ENCODE measurements around the gene STS.
"Not testable (repeated sequence)": the region's sequence is repeated elsewhere in the genome, so short reads cannot be mapped to it uniquely, and the experiment has no call there.

STS gene

DNA sequence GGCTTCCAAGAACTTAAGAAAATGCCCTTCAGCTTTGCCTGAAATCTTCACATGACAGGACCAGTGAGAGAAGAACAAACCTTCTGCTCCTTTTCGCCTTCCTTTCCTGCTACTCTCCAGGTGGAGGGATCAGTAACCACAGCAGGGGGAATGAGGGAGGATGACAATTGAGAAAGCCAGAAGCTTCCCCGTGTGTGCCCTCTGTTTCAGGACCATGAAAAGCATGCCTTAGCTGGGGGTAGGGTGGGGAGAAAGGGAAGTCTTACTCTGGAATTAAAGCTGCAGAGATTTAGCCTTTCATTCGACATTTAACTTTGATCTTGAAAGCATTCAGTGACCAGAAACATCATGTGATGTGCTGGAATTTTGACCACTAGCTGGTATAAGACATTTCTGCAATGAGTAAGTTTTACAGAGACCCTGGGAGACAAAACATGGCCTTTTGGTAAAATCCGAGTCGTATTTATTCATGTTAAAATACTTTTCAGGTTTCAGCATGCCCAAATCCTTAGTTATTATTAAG, 11.0 kb downstream of the STS start:
- no peak overlapping the region for H3K4me3 ChIP-seq (ENCODE audit: low read depth in 1 of 2, low read length in 2 of 2)
- H3K4me1 ChIP-seq (ENCODE audit: insufficient read depth, low read length), result no peaks in the 10 kb centered on the region
- no peaks in the 10 kb centered on the region for H3K36me3 ChIP-seq (ENCODE audit: insufficient read depth, low read length)
- no peaks in the 10 kb centered on the region for H3K9me3 ChIP-seq (ENCODE audit: low read length)
- H3K27ac ChIP-seq (ENCODE audit: low read depth, low read length), result no peak overlapping the region
- no peaks in the 10 kb centered on the region for H3K27me3 ChIP-seq (ENCODE audit: control insufficient read depth in 1 of 2, insufficient read depth in 2 of 2, low read length in 2 of 2)
- no peak overlapping the region for H3K9ac ChIP-seq (ENCODE audit: low read length)

DNA sequence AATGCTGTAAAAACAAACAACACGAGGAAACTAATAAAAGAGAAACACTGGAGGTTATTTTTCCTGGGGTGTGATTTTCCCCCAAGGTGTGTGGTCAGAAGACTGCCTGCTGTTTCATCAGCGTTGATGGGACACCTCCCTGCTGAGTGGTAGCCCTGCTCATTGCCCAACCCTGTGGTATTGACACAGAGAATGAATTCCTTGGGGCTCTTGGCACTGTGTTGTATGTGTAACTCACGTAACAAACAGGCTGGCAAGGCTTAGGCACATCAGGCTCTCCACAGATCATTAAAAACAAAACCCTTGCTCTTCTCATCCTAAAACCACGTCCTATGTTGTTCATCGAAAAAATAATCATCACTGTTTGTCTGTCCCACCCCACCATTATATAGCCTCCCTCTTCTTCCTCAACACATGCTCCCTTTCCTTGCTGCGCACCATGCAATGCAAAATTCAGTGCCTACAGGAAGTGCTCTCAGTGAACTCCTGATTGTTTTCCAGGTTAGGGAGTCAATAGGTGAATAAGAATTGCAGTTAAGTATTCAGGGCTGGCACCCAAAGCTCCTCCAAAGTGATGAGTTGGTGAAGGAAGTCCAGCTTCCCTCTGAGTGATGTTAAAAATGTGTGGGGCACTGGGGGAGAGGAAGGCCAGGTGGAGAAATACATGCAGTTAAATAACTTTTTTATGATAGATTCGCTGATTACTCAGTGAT, 11.8 kb downstream of the STS start:
- Histone ChIP-seq H3K27me3 (ENCODE audit: control insufficient read depth in 1 of 2, insufficient read depth in 2 of 2, low read length in 2 of 2) (no peaks in the 10 kb centered on the region), H3K9me3 (ENCODE audit: low read length) (no peaks in the 10 kb centered on the region), H3K4me1 (ENCODE audit: insufficient read depth, low read length) (no peaks in the 10 kb centered on the region), H3K36me3 (ENCODE audit: insufficient read depth, low read length) (no peaks in the 10 kb centered on the region), H3K4me3 (ENCODE audit: low read depth in 1 of 2, low read length in 2 of 2) (no peak overlapping the region), H3K27ac (ENCODE audit: low read depth, low read length) (no peak overlapping the region), H3K9ac (ENCODE audit: low read length) (no peak overlapping the region)

DNA sequence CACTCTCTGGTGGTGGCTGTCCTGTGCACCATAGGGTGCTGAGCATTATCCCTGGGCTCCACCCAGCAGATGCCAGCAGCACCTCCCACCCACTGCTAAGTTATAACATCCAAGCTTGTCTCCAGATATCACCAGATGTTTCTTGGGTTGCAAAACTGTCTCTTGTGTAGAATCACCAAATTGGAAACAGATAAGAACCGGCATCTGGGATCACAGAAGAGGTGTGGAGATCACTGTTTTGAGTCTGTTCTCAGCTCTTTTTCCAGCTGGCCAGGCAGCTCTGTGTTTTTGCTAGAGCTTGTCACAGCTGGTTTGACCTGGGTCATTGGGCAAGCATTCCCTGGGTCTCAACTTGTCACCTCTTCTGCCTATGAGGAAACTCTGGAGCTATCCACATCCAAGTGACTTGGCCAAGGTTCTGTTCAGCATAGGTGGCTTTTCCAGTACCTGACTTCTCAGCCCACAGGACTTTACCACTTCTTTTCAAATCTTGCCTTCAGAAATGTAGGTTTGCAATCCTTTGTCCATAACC, 15.7 kb downstream of the STS start:
- no peaks in the 10 kb centered on the region for H3K36me3 ChIP-seq (ENCODE audit: insufficient read depth, low read length)

DNA sequence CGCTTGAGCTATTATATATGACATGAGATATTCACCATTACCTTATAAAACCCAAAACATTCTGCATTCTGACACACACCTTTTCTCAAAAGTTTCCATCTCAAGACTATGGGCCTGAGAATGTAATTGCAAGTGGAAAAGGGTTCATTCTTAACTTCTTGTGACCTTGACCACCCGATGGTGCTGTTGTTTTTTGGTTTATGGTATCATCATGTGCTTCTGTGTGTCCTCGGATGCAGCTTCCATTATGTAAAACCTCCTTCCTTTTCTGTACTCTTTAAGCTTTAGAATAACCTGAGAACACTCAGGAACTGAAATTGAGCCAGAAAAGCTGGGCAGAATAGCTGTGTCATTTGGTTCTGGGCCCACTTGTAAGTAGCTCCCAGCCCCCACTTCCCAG, 16.7 kb downstream of the STS start:
- Histone ChIP-seq H3K36me3 (ENCODE audit: insufficient read depth, low read length) (no peaks in the 10 kb centered on the region), H3K9ac (ENCODE audit: low read length) (no peak overlapping the region), H3K27me3 (ENCODE audit: control insufficient read depth in 1 of 2, insufficient read depth in 2 of 2, low read length in 2 of 2) (no peaks in the 10 kb centered on the region), H3K4me1 (ENCODE audit: insufficient read depth, low read length) (no peaks in the 10 kb centered on the region), H3K27ac (ENCODE audit: low read depth, low read length) (no peak overlapping the region), H3K9me3 (ENCODE audit: low read length) (peaks cover 1% of the 10 kb centered on the region), H3K4me3 (ENCODE audit: low read depth in 1 of 2, low read length in 2 of 2) (no peak overlapping the region)

More for the DNA sequence above, 15.7 kb downstream of the STS start:
- H3K4me1 ChIP-seq (ENCODE audit: insufficient read depth, low read length), result no peaks in the 10 kb centered on the region
- H3K9ac ChIP-seq (ENCODE audit: low read length), result no peak overlapping the region
- no peaks in the 10 kb centered on the region for H3K27me3 ChIP-seq (ENCODE audit: control insufficient read depth in 1 of 2, insufficient read depth in 2 of 2, low read length in 2 of 2)
- H3K27ac ChIP-seq (ENCODE audit: low read depth, low read length), result no peak overlapping the region
- H3K9me3 ChIP-seq (ENCODE audit: low read length), result no peaks in the 10 kb centered on the region
- no peak overlapping the region for H3K4me3 ChIP-seq (ENCODE audit: low read depth in 1 of 2, low read length in 2 of 2)

DNA sequence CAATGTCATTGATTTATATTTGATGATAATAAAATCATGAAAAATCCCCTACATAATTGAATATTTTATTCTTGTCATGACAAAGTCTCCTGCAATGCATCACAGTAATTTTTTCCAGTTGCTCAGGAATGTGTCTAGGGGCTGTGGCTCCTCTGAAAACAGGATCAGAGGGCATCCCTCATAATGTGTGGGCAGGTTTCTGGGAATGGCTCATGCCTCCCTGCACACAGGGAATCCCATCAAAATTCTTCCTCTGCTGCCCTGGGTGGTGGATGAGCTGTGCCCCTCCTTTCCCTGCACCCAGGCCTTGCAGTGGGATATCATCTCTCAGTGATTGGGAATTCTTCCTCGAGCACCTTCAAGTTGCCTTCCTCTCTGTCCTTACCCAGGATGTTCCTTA, 20.9 kb downstream of the STS start:
- no peak overlapping the region for H3K9ac ChIP-seq (ENCODE audit: low read length)
- peaks cover 4% of the 10 kb centered on the region for H3K9me3 ChIP-seq (ENCODE audit: low read length)
- H3K4me1 ChIP-seq (ENCODE audit: insufficient read depth, low read length), result no peaks in the 10 kb centered on the region
- no peaks in the 10 kb centered on the region for H3K27me3 ChIP-seq (ENCODE audit: control insufficient read depth in 1 of 2, insufficient read depth in 2 of 2, low read length in 2 of 2)
- no peak overlapping the region for H3K4me3 ChIP-seq (ENCODE audit: low read depth in 1 of 2, low read length in 2 of 2)
- no peak overlapping the region for H3K27ac ChIP-seq (ENCODE audit: low read depth, low read length)
- H3K36me3 ChIP-seq (ENCODE audit: insufficient read depth, low read length), result no peaks in the 10 kb centered on the region

DNA sequence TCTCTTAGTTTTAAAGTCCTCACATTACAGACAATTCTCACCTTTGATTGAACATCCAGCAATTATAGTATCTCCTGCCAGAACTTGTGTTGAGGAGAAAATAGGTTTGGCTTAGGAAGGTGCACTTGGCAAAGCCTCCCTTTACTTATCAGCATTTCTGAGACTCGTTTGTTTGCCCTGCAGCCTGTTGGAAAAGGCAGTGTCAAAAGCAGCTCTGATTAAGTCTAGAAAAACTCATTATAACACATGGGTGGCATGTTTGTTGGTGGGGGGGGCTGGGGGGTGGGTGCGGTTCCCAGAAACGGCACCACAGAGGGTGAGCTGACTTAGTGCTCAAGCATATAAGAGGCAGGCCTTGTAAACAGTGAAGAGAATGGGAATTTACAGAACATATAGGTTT, 22.1 kb downstream of the STS start:
- no peak overlapping the region for H3K4me3 ChIP-seq (ENCODE audit: low read depth in 1 of 2, low read length in 2 of 2)
- H3K9ac ChIP-seq (ENCODE audit: low read length), result no peak overlapping the region
- H3K9me3 ChIP-seq (ENCODE audit: low read length), result peaks cover 4% of the 10 kb centered on the region
- no peak overlapping the region for H3K27ac ChIP-seq (ENCODE audit: low read depth, low read length)
- H3K4me1 ChIP-seq (ENCODE audit: insufficient read depth, low read length), result no peaks in the 10 kb centered on the region
- H3K27me3 ChIP-seq (ENCODE audit: control insufficient read depth in 1 of 2, insufficient read depth in 2 of 2, low read length in 2 of 2), result no peaks in the 10 kb centered on the region
- no peaks in the 10 kb centered on the region for H3K36me3 ChIP-seq (ENCODE audit: insufficient read depth, low read length)

DNA sequence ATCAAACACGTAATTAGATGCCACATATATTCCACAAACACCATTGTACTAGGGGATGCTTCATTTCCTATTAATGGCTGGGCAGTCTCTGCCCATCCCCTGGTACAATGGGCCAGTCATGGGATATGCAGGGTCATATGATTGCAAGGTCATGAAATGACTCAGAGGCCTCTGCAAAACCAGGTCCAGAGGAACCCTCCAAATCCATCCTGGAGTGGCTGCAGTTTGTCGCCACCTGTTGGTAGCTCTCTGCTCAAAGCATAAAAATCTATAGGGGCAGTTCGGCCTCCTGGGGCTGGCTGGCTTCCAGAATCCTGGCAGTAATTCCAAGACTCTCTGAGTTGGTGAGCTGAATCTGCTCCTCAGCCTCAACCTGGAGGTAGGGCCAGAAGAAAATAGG, 23.4 kb downstream of the STS start:
- H3K4me1 ChIP-seq (ENCODE audit: insufficient read depth, low read length), result no peaks in the 10 kb centered on the region
- H3K9ac ChIP-seq (ENCODE audit: low read length), result no peak overlapping the region
- no peak overlapping the region for H3K4me3 ChIP-seq (ENCODE audit: low read depth in 1 of 2, low read length in 2 of 2)

DNA sequence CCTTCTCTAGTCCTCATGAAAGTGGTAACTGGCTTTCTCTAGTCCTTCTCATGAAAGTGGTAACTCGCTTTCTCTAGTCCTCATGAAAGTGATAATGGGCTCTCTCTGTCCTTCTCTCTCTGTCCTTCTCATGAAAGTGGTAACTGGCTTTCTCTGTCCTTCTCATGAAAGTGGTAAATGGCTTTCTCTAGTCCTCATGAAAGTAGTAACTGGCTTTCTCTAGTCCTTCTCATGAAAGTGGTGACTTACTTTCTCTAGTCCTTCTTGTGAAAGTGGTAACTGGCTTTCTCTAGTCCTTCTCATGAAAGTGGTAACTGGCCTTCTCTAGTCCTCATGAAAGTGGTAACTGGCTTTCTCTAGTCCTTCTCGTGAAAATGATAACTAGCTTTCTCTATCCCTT, 31.3 kb downstream of the STS start:
- H3K4me1 ChIP-seq (ENCODE audit: insufficient read depth, low read length); H3K36me3 ChIP-seq (ENCODE audit: insufficient read depth, low read length); H3K27ac ChIP-seq (ENCODE audit: low read depth, low read length); H3K9me3 ChIP-seq (ENCODE audit: low read length); H3K4me3 ChIP-seq (ENCODE audit: low read depth in 1 of 2, low read length in 2 of 2); H3K27me3 ChIP-seq (ENCODE audit: control insufficient read depth in 1 of 2, insufficient read depth in 2 of 2, low read length in 2 of 2); H3K9ac ChIP-seq (ENCODE audit: low read length): not testable (repeated sequence)

More for the DNA sequence above, 23.4 kb downstream of the STS start:
- H3K36me3 ChIP-seq (ENCODE audit: insufficient read depth, low read length), result no peaks in the 10 kb centered on the region
- H3K9me3 ChIP-seq (ENCODE audit: low read length), result peaks cover 4% of the 10 kb centered on the region
- no peaks in the 10 kb centered on the region for H3K27me3 ChIP-seq (ENCODE audit: control insufficient read depth in 1 of 2, insufficient read depth in 2 of 2, low read length in 2 of 2)
- H3K27ac ChIP-seq (ENCODE audit: low read depth, low read length), result no peak overlapping the region

DNA sequence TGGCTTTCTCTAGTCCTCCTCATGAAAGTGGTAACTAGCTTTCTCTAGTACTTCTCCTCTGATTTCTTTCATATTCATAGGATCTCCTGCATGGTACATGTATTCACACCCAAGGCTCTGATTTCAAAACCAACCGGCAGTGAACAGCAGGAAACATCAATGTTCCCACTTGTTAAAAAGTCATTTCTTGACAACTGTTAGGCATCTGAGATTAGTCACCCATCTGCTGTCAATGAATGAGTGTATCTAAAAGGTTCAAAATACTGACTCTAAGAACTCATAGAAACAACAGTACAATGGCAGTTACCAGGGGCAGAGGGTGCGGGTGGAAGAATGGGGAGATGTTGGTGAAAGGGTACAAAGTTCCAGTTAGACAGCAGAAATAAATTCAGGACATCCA, 31.9 kb downstream of the STS start:
- H3K4me1 ChIP-seq (ENCODE audit: insufficient read depth, low read length), result no peaks in the 10 kb centered on the region
- H3K27ac ChIP-seq (ENCODE audit: low read depth, low read length), result no peak overlapping the region
- no peak overlapping the region for H3K9ac ChIP-seq (ENCODE audit: low read length)
- H3K27me3 ChIP-seq (ENCODE audit: control insufficient read depth in 1 of 2, insufficient read depth in 2 of 2, low read length in 2 of 2), result no peaks in the 10 kb centered on the region
- no peaks in the 10 kb centered on the region for H3K36me3 ChIP-seq (ENCODE audit: insufficient read depth, low read length)
- no peak overlapping the region for H3K4me3 ChIP-seq (ENCODE audit: low read depth in 1 of 2, low read length in 2 of 2)
- H3K9me3 ChIP-seq (ENCODE audit: low read length), result no peaks in the 10 kb centered on the region

DNA sequence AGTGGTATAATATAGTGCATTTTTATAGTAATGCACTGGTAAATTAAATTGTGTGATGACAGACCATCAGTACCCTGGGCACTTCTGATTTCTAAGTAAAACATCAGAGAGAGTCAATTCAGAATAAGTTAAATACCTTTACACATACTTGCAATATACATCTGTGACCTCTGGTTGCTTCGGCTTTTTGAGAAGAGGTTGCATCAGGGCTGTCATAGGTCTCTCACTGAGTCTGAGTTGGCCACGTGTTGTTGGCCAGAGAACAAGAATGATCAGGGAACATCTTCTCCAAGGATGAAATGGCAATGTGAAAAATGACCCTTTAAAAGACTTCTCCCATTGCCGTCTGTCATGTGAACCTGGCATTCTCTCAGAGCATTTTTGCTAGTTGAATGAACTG, 37.3 kb downstream of the STS start:
- no peak overlapping the region for H3K9ac ChIP-seq (ENCODE audit: low read length)
- H3K27ac ChIP-seq (ENCODE audit: low read depth, low read length), result no peak overlapping the region
- H3K9me3 ChIP-seq (ENCODE audit: low read length), result no peaks in the 10 kb centered on the region
- no peaks in the 10 kb centered on the region for H3K27me3 ChIP-seq (ENCODE audit: control insufficient read depth in 1 of 2, insufficient read depth in 2 of 2, low read length in 2 of 2)
- no peak overlapping the region for H3K4me3 ChIP-seq (ENCODE audit: low read depth in 1 of 2, low read length in 2 of 2)
- no peaks in the 10 kb centered on the region for H3K4me1 ChIP-seq (ENCODE audit: insufficient read depth, low read length)
- no peaks in the 10 kb centered on the region for H3K36me3 ChIP-seq (ENCODE audit: insufficient read depth, low read length)

DNA sequence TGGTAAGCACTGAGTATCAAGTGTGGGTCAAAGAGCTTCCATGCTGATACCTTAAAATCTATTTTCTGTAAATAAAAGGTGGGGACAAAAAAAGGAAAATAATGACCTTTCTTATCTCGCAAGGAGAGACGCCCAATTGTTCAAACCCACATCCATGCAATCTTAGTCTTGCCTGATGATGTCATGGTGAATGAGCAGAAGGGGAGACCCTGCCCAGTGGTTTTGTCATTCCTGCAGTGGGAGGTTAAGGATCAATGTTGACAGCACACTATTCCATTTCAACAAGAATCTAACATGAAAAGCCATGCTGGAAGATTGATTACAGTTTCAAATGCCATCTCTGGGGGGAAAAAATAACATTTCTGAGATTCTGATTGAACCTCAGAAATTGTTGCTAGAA, 41.2 kb downstream of the STS start:
- H3K36me3 ChIP-seq (ENCODE audit: insufficient read depth, low read length), result no peaks in the 10 kb centered on the region
- H3K27me3 ChIP-seq (ENCODE audit: control insufficient read depth in 1 of 2, insufficient read depth in 2 of 2, low read length in 2 of 2), result no peaks in the 10 kb centered on the region
- H3K9ac ChIP-seq (ENCODE audit: low read length), result no peak overlapping the region
- no peak overlapping the region for H3K27ac ChIP-seq (ENCODE audit: low read depth, low read length)
- H3K4me3 ChIP-seq (ENCODE audit: low read depth in 1 of 2, low read length in 2 of 2), result no peak overlapping the region
- H3K9me3 ChIP-seq (ENCODE audit: low read length), result no peaks in the 10 kb centered on the region
- H3K4me1 ChIP-seq (ENCODE audit: insufficient read depth, low read length), result no peaks in the 10 kb centered on the region

DNA sequence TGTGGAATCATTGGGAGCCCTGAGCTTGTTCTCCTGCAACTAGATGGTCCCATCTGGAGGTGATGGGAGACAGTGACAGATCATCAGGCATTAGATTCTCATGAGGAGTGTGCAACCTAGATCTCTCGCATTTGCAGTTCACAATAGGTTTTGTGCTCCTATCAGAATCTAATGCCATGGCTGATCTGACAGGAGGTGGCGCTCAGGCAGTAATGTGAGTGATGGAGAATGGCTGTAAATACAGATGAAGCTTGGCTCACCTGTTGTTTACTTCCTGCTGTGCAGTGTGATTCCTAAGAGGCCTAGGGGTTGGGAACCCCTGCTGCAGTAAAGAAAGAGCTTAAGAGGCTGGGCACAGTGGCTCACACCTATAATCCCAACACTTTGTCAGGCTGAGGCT, 42.6 kb downstream of the STS start:
- H3K4me3 ChIP-seq (ENCODE audit: low read depth in 1 of 2, low read length in 2 of 2), result no peak overlapping the region

More for the DNA sequence above, 42.6 kb downstream of the STS start:
- H3K9me3 ChIP-seq (ENCODE audit: low read length), result no peaks in the 10 kb centered on the region
- H3K9ac ChIP-seq (ENCODE audit: low read length), result no peak overlapping the region
- H3K27ac ChIP-seq (ENCODE audit: low read depth, low read length), result no peak overlapping the region
- no peaks in the 10 kb centered on the region for H3K27me3 ChIP-seq (ENCODE audit: control insufficient read depth in 1 of 2, insufficient read depth in 2 of 2, low read length in 2 of 2)
- no peaks in the 10 kb centered on the region for H3K36me3 ChIP-seq (ENCODE audit: insufficient read depth, low read length)
- H3K4me1 ChIP-seq (ENCODE audit: insufficient read depth, low read length), result no peaks in the 10 kb centered on the region
